Transverse colon (tissue), 4 donors: ENCODE measurements around the gene GALNT18. TPM values are rescaled to one million over a fixed set of nuclear protein-coding genes. Genes with fewer than 3 reads are reported as not detected.

Source experiments
- DNase-seq: peaks from one replicate; pipeline ENCODE4 v3.0.0-alpha.2; 2019
- H3K27ac ChIP-seq, 4 donors: fragments of 200-600 bp; sonication (generic); 2 replicates each; pipeline ENCODE4 v1.5.1; 2016 to 2018; ENCODE audit warnings: inconsistent platforms in 4 of 4
- H3K27me3 ChIP-seq: fragments of 200-600 bp; sonication (generic); 2 replicates; pipeline ENCODE4 v1.5.1; 2017; ENCODE audit warnings: inconsistent platforms
- H3K36me3 ChIP-seq, 4 donors: fragments of 200-600 bp; sonication (generic); 2 replicates each; pipeline ENCODE4 v1.5.1; 2017 to 2019; ENCODE audit warnings: inconsistent platforms in 4 of 4
- H3K4me1 ChIP-seq, 4 donors: fragments of 200-600 bp; sonication (generic); 2 replicates each; pipeline ENCODE4 v1.5.1; 2017 to 2020; ENCODE audit warnings: inconsistent platforms in 4 of 4
- H3K4me3 ChIP-seq, 4 donors: fragments of 200-600 bp; sonication (generic); 1 replicate in 1 of 4; 2 replicates in 3 of 4; pipeline versions ENCODE4 v1.5.1 to v1.6.1; 2017 to 2019; ENCODE audit warnings: inconsistent platforms in 4 of 4
- H3K9me3 ChIP-seq, 2 donors: fragments of 200-600 bp; sonication (generic); 2 replicates each; pipeline ENCODE4 v1.5.1; 2017 to 2019; ENCODE audit warnings: inconsistent platforms in 2 of 2
- CTCF ChIP-seq, 5 experiments: fragments of 200-600 bp in 3 of 5; fragments of 450-650 bp in 2 of 5; sonication (generic) in 3 of 5; IDR thresholded peaks; 1 replicate in 2 of 5; 2 replicates in 3 of 5; pipeline ENCODE4 v1.5.1; 2016 to 2017; ENCODE audit warnings: antibody characterized with exemption in 5 of 5, inconsistent platforms in 3 of 5, mild to moderate bottlenecking in 2 of 5, moderate library complexity in 1 of 5
- EP300 ChIP-seq: sonication (generic); formaldehyde crosslinking; IDR thresholded peaks from one replicate; pipeline ENCODE4 v1.6.1; 2017; ENCODE audit warnings: antibody characterized with exemption, low read depth
- POLR2A ChIP-seq: fragments of 450-650 bp; IDR thresholded peaks from one replicate; pipeline ENCODE4 v1.6.1; 2016; ENCODE audit warnings: antibody characterized with exemption, mild to moderate bottlenecking, moderate library complexity
- POLR2AphosphoS5 ChIP-seq, 3 donors: sonication (generic); formaldehyde crosslinking; IDR thresholded peaks; one replicate each; pipeline ENCODE4 v1.6.1; 2016; ENCODE audit warnings: antibody characterized with exemption in 3 of 3
- WGBS, 2 donors: methylation state at CpG; one replicate each; pipeline ENCODE4 v1.1.5; 2018; ENCODE audit warnings: low coverage in 1 of 2; 5-methylcytosine and 5-hydroxymethylcytosine counted together
- in situ Hi-C, 4 donors: fragments of 200-750 bp; cut with MboI; loops; one replicate each; pipeline versions ENCODE4 v1.15.0 to v1.15.1; 2017; ENCODE audit warnings: low sequenced_read_pairs in 3 of 4, low pct_ligation_motif_present in 1 of 4, low pct_unique_long_range_greater_than_20kb in 1 of 4
- intact Hi-C: fragments of 100-400 bp; cut with DNase I; formaldehyde crosslinking; loops from one replicate; pipeline ENCODE4 v1.15.1; 2023; ENCODE audit warnings: low total_unique reads
- total RNA-seq, 4 donors: library from RNA; depleted of rRNA; stranded (reverse); fragments of >200 nt; gene quantifications; one replicate each; pipeline ENCODE4 v1.1.0, GENCODE V29; 2016

The GALNT18 gene
- total RNA-seq, 4 donors from 2014 or later = 5.6 to 22.1 (median 8.4) TPM

- no peak for DNase-seq
- intact Hi-C loops = no loop called here
- Histone ChIP-seq H3K27ac (no peak overlapping the region), H3K9me3 (no peaks in the 10 kb centered on the region), H3K4me3 (no peak overlapping the region), H3K36me3 (no peaks in the 10 kb centered on the region), H3K4me1 (peaks cover 0 to 7% (median 0%) of the 10 kb centered on the region in 4 donors), H3K27me3 (peaks cover 3% of the 10 kb centered on the region)
- 78 to 86% methylated on average over 4 of the region's 4 CpGs for WGBS, 2 donors
- in situ Hi-C loops = no loop called here
- TF ChIP-seq POLR2AphosphoS5 (IDR thresholded peaks at IDR 0.05) (no peak), POLR2A (no peak), CTCF (IDR thresholded peaks at IDR 0.05) (no peak), EP300 (no peak)
Measured at GRCh38 chr11:11663907-11664306, 42.1 kb upstream of the GALNT18 start.

GRCh38 chr11:11662578-11662977 is 40.8 kb upstream of the GALNT18 start:
- TF ChIP-seq POLR2A = no peak
- no peak for TF ChIP-seq EP300
- TF ChIP-seq CTCF (IDR thresholded peaks at IDR 0.05) = no peak
- TF ChIP-seq POLR2AphosphoS5 (IDR thresholded peaks at IDR 0.05) = no peak
- intact Hi-C loops = no loop called here
- Histone ChIP-seq H3K27me3 (peaks cover 3% of the 10 kb centered on the region), H3K27ac (no peak overlapping the region), H3K9me3 (no peaks in the 10 kb centered on the region), H3K4me1 (no peaks in the 10 kb centered on the region), H3K4me3 (no peak overlapping the region), H3K36me3 (no peaks in the 10 kb centered on the region)
- in situ Hi-C loops = no loop called here
- 71 to 79% methylated on average over 1 to 2 of the region's 2 CpGs for WGBS, 2 donors
- DNase-seq = no peak

- Histone ChIP-seq H3K9me3 (no peaks in the 10 kb centered on the region), H3K27ac (no peak overlapping the region), H3K4me1 (no peaks in the 10 kb centered on the region), H3K27me3 (peaks cover 3% of the 10 kb centered on the region), H3K4me3 (no peak overlapping the region), H3K36me3 (no peaks in the 10 kb centered on the region)
- TF ChIP-seq CTCF (IDR thresholded peaks at IDR 0.05) (no peak), EP300 (no peak), POLR2AphosphoS5 (IDR thresholded peaks at IDR 0.05) (no peak), POLR2A (no peak)
- intact Hi-C loops (no loop called here), in situ Hi-C loops (no loop called here)
- DNase-seq = no peak
- WGBS, 2 donors = 80 to 86% methylated on average over 1 to 9 of the region's 9 CpGs
Measured at GRCh38 chr11:11661326-11662040, 39.7 kb upstream of the GALNT18 start.

GRCh38 chr11:11660363-11660740 is 38.5 kb upstream of the GALNT18 start:
- in situ Hi-C loops = no loop called here
- WGBS, 2 donors = 86% methylated on average over 3 of the region's 3 CpGs; no CpG with 5 or more reads in 1 of the 2 donors

More at GRCh38 chr11:11660363-11660740, 38.5 kb upstream of the GALNT18 start:
- Histone ChIP-seq H3K27me3 (peaks cover 3% of the 10 kb centered on the region), H3K9me3 (no peaks in the 10 kb centered on the region), H3K27ac (no peak overlapping the region), H3K4me3 (no peak overlapping the region), H3K4me1 (no peaks in the 10 kb centered on the region), H3K36me3 (no peaks in the 10 kb centered on the region)
- intact Hi-C loops = no loop called here
- TF ChIP-seq POLR2AphosphoS5 (IDR thresholded peaks at IDR 0.05) = no peak
- TF ChIP-seq EP300 = no peak
- TF ChIP-seq POLR2A = no peak
- no peak for TF ChIP-seq CTCF (IDR thresholded peaks at IDR 0.05)
- DNase-seq = no peak
